NCI-H146 treated with DMSO at 0.1 percent for 48 hours (cell line): ENCODE data around the gene BST1.
"Not testable (repeated sequence)": the region's sequence is repeated elsewhere in the genome, so short reads cannot be mapped to it uniquely, and the experiment has no call there.

ENCODE experiments used
- DNase-seq: peaks from one replicate; lab custom pipeline; 2025; ENCODE audit not compliant: unreplicated experiment; lab: John Stamatoyannopoulos, UW

Gene BST1

GRCh38 chr4:15742083-15742582 is 39.3 kb downstream of the BST1 start:
- DNase-seq: no peak

- no peak for DNase-seq
Measured at GRCh38 chr4:15742637-15743036, 39.8 kb downstream of the BST1 start.

- no peak for DNase-seq
Measured at GRCh38 chr4:15744016-15744545, 41.2 kb downstream of the BST1 start.

- no peak for DNase-seq
Measured at GRCh38 chr4:15746110-15746509, 43.2 kb downstream of the BST1 start.

GRCh38 chr4:15749001-15749400 is 46.1 kb downstream of the BST1 start:
- no peak for DNase-seq

- no peak for DNase-seq
Measured at GRCh38 chr4:15751153-15751552, 48.3 kb downstream of the BST1 start.

GRCh38 chr4:15753081-15753480 is 50.2 kb downstream of the BST1 start:
- DNase-seq: no peak

GRCh38 chr4:15753786-15754185 is 50.9 kb downstream of the BST1 start:
- DNase-seq: no peak

GRCh38 chr4:15754323-15754722 is 51.5 kb downstream of the BST1 start:
- DNase-seq: no peak

- DNase-seq: no peak
Measured at GRCh38 chr4:15755321-15756155, 52.7 kb downstream of the BST1 start.

- no peak for DNase-seq
Measured at GRCh38 chr4:15756361-15756861, 53.5 kb downstream of the BST1 start.

- no peak for DNase-seq
Measured at GRCh38 chr4:15757054-15757453, 54.2 kb downstream of the BST1 start.

- DNase-seq: no peak
Measured at GRCh38 chr4:15758294-15758693, 55.4 kb downstream of the BST1 start.

GRCh38 chr4:15762460-15762859 is 59.6 kb downstream of the BST1 start:
- not testable (repeated sequence) for DNase-seq

- DNase-seq: no peak
Measured at GRCh38 chr4:15765391-15765790, 62.5 kb downstream of the BST1 start.

- DNase-seq: no peak
Measured at GRCh38 chr4:15765910-15766697, 63.2 kb downstream of the BST1 start.

- no peak for DNase-seq
Measured at GRCh38 chr4:15766821-15767220, 64.0 kb downstream of the BST1 start.

- no peak for DNase-seq
Measured at GRCh38 chr4:15769202-15769601, 66.3 kb downstream of the BST1 start.

GRCh38 chr4:15771216-15772058 is 68.6 kb downstream of the BST1 start:
- no peak for DNase-seq

- no peak for DNase-seq
Measured at GRCh38 chr4:15774020-15774420, 71.2 kb downstream of the BST1 start.
